Measurements from ENCODE around the gene ADGRL3. TPM values are rescaled to one million over a fixed set of nuclear protein-coding genes. Genes with fewer than 3 reads are reported as not detected.

The ADGRL3 gene
- total and polyA plus RNA-seq, 7 donors, result 0.06 to 2.8 (median 0.42) TPM

GRCh38 chr4:61783050-61783449 is 582.9 kb downstream of the ADGRL3 start:
- no peak for TF ChIP-seq CTCF (IDR thresholded peaks at IDR 0.05)
- Histone ChIP-seq H3K36me3 (ENCODE audit: insufficient read depth in 1 of 2, low read depth in 1 of 2) (no peaks in the 10 kb centered on the region), H3K27ac (no peak overlapping the region), H3K4me3 (no peak overlapping the region), H3K27me3 (ENCODE audit: insufficient read depth in 3 of 3, low read length in 2 of 3) (no peaks in the 10 kb centered on the region), H3K4me1 (no peaks in the 10 kb centered on the region), H3K9me3 (no peaks in the 10 kb centered on the region)
- DNase-seq, result no peak
- intact Hi-C loops (cut with DNase I), result no loop called here
- no peak for ATAC-seq

- DNase-seq (no peak), ATAC-seq (no peak)
- intact Hi-C loops (cut with DNase I), result no loop called here
- WGBS, 3 donors, result 12 to 14% (median 13%) methylated on average over 1 of the region's 1 CpG
- Histone ChIP-seq H3K4me1 (no peaks in the 10 kb centered on the region), H3K27ac (no peak overlapping the region), H3K4me3 (no peak overlapping the region), H3K36me3 (ENCODE audit: insufficient read depth in 1 of 2, low read depth in 1 of 2) (no peaks in the 10 kb centered on the region), H3K27me3 (ENCODE audit: insufficient read depth in 3 of 3, low read length in 2 of 3) (no peaks in the 10 kb centered on the region), H3K9me3 (no peaks in the 10 kb centered on the region)
- TF ChIP-seq CTCF (IDR thresholded peaks at IDR 0.05), result no peak
Observed at GRCh38 chr4:61785761-61786160, 585.6 kb downstream of the ADGRL3 start.

- TF ChIP-seq CTCF (IDR thresholded peaks at IDR 0.05), result no peak
- ATAC-seq, result no peak
- intact Hi-C loops (cut with DNase I), result no loop called here
- H3K27me3 ChIP-seq (ENCODE audit: insufficient read depth in 3 of 3, low read length in 2 of 3), result no peaks in the 10 kb centered on the region
- no peak overlapping the region for H3K27ac ChIP-seq
- no peak for DNase-seq
- 35 to 40% (median 39%) methylated on average over 2 of the region's 2 CpGs for WGBS, 3 donors
- H3K9me3 ChIP-seq, result no peaks in the 10 kb centered on the region
- no peak overlapping the region for H3K4me3 ChIP-seq
- no peaks in the 10 kb centered on the region for H3K36me3 ChIP-seq (ENCODE audit: insufficient read depth in 1 of 2, low read depth in 1 of 2)
- H3K4me1 ChIP-seq, result no peaks in the 10 kb centered on the region
Observed at GRCh38 chr4:61786211-61786610, 586.1 kb downstream of the ADGRL3 start.

GRCh38 chr4:61795998-61796397 is 595.9 kb downstream of the ADGRL3 start:
- DNase-seq (no peak), ATAC-seq (no peak)
- no peak for TF ChIP-seq CTCF (IDR thresholded peaks at IDR 0.05)
- WGBS, 3 donors, result 89 to 90% (median 90%) methylated on average over 6 of the region's 6 CpGs
- Histone ChIP-seq H3K4me1 (no peaks in the 10 kb centered on the region), H3K27me3 (ENCODE audit: insufficient read depth in 3 of 3, low read length in 2 of 3) (no peaks in the 10 kb centered on the region), H3K4me3 (no peak overlapping the region), H3K9me3 (no peaks in the 10 kb centered on the region), H3K36me3 (ENCODE audit: insufficient read depth in 1 of 2, low read depth in 1 of 2) (no peaks in the 10 kb centered on the region), H3K27ac (no peak overlapping the region)
- intact Hi-C loops (cut with DNase I), result no loop called here

- DNase-seq (no peak), ATAC-seq (no peak)
- 65 to 90% (median 67%) methylated on average over 2 of the region's 2 CpGs for WGBS, 3 donors
- Histone ChIP-seq H3K27me3 (ENCODE audit: insufficient read depth in 3 of 3, low read length in 2 of 3) (no peaks in the 10 kb centered on the region), H3K4me3 (no peak overlapping the region), H3K9me3 (no peaks in the 10 kb centered on the region), H3K4me1 (no peaks in the 10 kb centered on the region), H3K36me3 (ENCODE audit: insufficient read depth in 1 of 2, low read depth in 1 of 2) (no peaks in the 10 kb centered on the region), H3K27ac (no peak overlapping the region)
- intact Hi-C loops (cut with DNase I), result no loop called here
- TF ChIP-seq CTCF (IDR thresholded peaks at IDR 0.05), result no peak
Observed at GRCh38 chr4:61799794-61800193, 599.7 kb downstream of the ADGRL3 start.

Measured in psoas muscle (tissue), 8 donors.